Prostate gland (tissue), 2 donors: ENCODE results near the gene XPO6.

ENCODE experiments used
- CTCF ChIP-seq, 4 experiments: fragments of 200-600 bp in 2 of 4; fragments of 450-650 bp in 2 of 4; sonication (generic) in 2 of 4; IDR thresholded peaks; 1 replicate in 3 of 4; 2 replicates in 1 of 4; pipeline ENCODE4 v1.5.1; 2016 to 2019; ENCODE audit warnings: antibody characterized with exemption in 4 of 4, mild to moderate bottlenecking in 2 of 4, moderate library complexity in 2 of 4
- POLR2A ChIP-seq: fragments of 450-650 bp; IDR thresholded peaks from one replicate; pipeline ENCODE4 v1.6.1; 2016; ENCODE audit warnings: antibody characterized with exemption, mild to moderate bottlenecking
- POLR2AphosphoS5 ChIP-seq: sonication (generic); formaldehyde crosslinking; IDR thresholded peaks from one replicate; pipeline ENCODE4 v1.6.1; 2017; ENCODE audit warnings: antibody characterized with exemption

DNA sequence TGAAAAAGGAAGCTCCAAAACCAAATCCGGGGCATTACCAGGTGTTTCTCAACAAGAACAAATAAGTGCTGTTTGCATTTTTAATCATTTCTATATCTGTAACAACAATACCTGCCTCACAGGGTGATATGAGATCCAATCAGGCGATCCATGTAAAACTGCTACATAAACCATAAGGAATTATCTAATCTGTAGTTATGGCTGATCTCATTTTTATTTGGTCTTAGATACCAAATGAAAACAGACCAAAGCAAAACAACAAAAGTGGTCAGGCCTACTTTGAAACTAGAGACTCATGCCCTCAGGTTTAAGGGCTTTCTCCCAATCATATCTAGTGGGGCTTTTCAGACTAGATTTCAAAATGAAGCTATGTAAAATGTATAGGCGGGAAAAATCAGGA is 28.3 kb downstream of the XPO6 start:
- no peak for TF ChIP-seq CTCF (IDR thresholded peaks at IDR 0.05)
- TF ChIP-seq POLR2AphosphoS5: no peak
- no peak for TF ChIP-seq POLR2A
